LNCaP clone FGC (cell line): Measurements from ENCODE around the gene CFC1B.
"Not testable (repeated sequence)": the region's sequence is repeated elsewhere in the genome, so short reads cannot be mapped to it uniquely, and the experiment has no call there.

Source experiments
- DNase-seq: peaks from one replicate; pipeline ENCODE4 v3.0.0-alpha.2; 2011; ENCODE audit warnings: low read depth
- H3K4me3 ChIP-seq: 2 replicates; pipeline ENCODE4 v1.5.1; 2011; ENCODE audit warnings: mild to moderate bottlenecking, low read depth, low read length, control low read depth

The CFC1B gene

GRCh38 chr2:130549475-130549874 is 28.5 kb downstream of the CFC1B start:
- DNase-seq: not testable (repeated sequence)

DNA sequence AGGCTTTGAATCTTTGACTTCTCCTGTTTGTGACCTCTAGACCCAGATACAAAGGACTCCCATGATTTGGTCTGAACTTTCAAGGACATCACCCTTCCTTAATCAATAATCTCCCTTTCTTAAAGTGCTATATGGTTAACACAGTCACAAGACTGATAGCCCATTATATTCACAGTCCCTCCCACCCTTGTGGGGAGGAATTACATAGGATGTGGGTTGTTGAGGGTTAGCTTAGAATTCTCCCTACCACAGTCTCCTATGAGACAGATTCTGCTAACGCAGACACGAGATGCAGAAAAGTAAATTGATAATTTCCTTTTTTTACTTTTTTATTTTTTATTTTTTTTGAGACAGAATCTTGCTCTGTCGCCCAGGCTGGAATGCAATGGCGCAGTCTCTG is 33.2 kb downstream of the CFC1B start:
- not testable (repeated sequence) for H3K4me3 ChIP-seq, DNase-seq

More at GRCh38 chr2:130549475-130549874, 28.5 kb downstream of the CFC1B start:
- not testable (repeated sequence) for H3K4me3 ChIP-seq

GRCh38 chr2:130556441-130556840 is 35.4 kb downstream of the CFC1B start:
- not testable (repeated sequence) for DNase-seq, H3K4me3 ChIP-seq

DNA sequence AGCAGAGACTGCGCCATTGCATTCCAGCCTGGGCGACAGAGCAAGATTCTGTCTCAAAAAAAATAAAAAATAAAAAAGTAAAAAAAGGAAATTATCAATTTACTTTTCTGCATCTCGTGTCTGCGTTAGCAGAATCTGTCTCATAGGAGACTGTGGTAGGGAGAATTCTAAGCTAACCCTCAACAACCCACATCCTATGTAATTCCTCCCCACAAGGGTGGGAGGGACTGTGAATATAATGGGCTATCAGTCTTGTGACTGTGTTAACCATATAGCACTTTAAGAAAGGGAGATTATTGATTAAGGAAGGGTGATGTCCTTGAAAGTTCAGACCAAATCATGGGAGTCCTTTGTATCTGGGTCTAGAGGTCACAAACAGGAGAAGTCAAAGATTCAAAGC is 45.1 kb downstream of the CFC1B start:
- H3K4me3 ChIP-seq, DNase-seq: not testable (repeated sequence)

- not testable (repeated sequence) for DNase-seq, H3K4me3 ChIP-seq
Measured at GRCh38 chr2:130571929-130572328, 50.9 kb downstream of the CFC1B start.

DNA sequence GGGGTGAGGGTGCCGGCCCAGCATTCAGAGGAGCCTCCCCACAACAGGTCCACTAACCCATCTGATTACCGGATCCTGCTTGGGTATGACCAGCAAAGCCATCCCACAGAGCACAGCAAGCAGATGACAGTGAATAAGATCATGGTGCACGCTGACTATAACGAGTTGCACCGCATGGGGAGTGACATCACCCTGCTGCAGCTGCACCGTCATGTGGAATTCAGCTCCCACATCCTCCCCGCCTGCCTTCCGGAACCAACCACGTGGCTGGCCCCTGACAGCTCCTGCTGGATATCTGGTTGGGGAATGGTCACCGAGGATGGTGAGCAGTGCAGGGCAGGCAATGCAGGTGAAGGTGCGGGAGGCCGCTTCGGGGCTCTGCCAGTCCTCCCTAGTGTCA is 53.2 kb downstream of the CFC1B start:
- DNase-seq, H3K4me3 ChIP-seq: not testable (repeated sequence)

GRCh38 chr2:130576209-130576784 is 55.3 kb downstream of the CFC1B start:
- DNase-seq, H3K4me3 ChIP-seq: not testable (repeated sequence)

DNA sequence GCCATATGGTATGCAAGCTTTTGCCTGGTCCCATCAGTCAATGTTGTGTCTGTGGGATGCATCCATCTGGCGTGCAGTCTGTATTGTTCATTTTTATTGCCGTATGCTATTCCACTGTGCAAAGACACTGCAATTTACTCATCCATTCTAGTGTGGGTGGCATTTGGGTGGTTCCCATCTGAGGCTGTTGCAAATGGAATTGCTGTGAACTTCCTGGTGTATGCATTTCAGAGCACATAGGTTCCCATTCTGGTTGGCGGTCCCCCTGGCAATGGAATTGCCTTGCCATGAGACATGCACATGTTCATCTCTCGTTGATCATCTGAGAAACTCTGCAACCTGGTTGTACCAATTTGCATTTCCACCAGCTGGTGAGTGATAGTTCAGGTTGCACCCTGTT is 56.5 kb downstream of the CFC1B start:
- H3K4me3 ChIP-seq, DNase-seq: not testable (repeated sequence)
